ENCODE data around the gene PI4KB. TPM values are rescaled to one million over a fixed set of nuclear protein-coding genes. Genes with fewer than 3 reads are reported as not detected.

PI4KB gene
- total and polyA plus RNA-seq, 9 of the 15 experiments (the other 6 are each of a cell fraction or from before 2014, with no cell fraction given): 3.1 to 65.4 (median 45.1) TPM

DNA sequence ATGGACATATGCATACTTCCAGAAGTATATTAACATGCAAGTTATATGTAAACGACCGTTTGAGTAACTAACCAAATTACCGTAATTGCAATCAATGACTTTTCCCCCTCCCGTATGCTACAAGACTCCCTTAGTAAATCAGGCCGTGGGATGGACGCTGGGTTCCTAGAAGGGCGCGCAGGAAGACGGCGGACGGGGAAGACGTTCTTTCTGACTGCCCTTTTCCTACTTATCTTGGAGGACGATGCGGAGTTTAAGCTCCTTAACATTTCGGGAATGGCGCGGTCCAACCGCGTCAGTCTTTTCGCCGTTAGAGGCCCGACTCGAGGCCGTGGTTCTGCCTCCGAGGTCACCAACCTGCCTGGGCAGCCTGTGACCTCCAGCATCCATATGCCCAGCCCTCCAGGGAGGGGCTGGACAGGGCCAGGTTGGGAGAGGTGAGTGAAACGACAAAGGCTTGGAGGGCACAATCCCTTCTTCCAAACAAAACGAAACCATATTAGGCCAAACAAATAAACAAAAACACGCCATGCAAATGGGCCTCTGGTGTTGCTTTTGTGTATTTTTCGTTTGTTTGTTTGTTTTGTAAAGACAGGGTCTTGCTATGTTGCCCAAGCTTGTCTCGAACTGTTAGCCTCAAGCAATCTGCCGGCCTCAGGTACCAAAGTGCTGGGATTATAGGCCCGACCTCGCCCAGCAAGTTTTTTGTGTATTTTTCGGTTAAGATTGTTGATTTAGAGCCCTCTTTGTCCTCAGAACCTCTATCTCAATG, 873 bp upstream of the PI4KB start (continued):
- TF ChIP-seq RBFOX2 (IDR thresholded peaks at IDR 0.05; ENCODE audit: low read depth, low read length) (peak; percentile 9; the same call in 1 of the 2 replicates), CREM (IDR thresholded peaks at IDR 0.05; ENCODE audit: low read depth) (peak; percentile 85), L3MBTL2 (IDR thresholded peaks at IDR 0.05) (peak; percentile 50), ASH1L (IDR thresholded peaks at IDR 0.05; ENCODE audit: borderline replicate concordance, low read depth, partially characterized antibody) (no peak), HDAC2 (IDR thresholded peaks at IDR 0.05) (no peak), ZBTB2 (IDR thresholded peaks at IDR 0.05) (no peak), NR2C1 (IDR thresholded peaks at IDR 0.05) (peak; percentile 74), NR2C1 (tag; IDR thresholded peaks at IDR 0.05) (peak; percentile 68), RCOR1 (IDR thresholded peaks at IDR 0.05; ENCODE audit: borderline replicate concordance in 1 of 2, low read depth in 2 of 2, low read length in 2 of 2) (no peak), ETV5 (CRISPR knock-in tag; IDR thresholded peaks at IDR 0.05; ENCODE audit: low read depth) (0 out of 2 replicates have a peak, but pooled peaks have one; percentile 25)
- TF ChIP-seq, protein P1, sequence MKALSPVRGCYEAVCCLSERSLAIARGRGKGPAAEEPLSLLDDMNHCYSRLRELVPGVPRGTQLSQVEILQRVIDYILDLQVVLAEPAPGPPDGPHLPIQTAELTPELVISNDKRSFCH (CRISPR knock-in tag; IDR thresholded peaks at IDR 0.05): no peak
- TF ChIP-seq, protein P1 (tag; IDR thresholded peaks at IDR 0.05): peak; percentile 68; the same call in 1 of the 2 replicates
- TF ChIP-seq, protein P2, sequence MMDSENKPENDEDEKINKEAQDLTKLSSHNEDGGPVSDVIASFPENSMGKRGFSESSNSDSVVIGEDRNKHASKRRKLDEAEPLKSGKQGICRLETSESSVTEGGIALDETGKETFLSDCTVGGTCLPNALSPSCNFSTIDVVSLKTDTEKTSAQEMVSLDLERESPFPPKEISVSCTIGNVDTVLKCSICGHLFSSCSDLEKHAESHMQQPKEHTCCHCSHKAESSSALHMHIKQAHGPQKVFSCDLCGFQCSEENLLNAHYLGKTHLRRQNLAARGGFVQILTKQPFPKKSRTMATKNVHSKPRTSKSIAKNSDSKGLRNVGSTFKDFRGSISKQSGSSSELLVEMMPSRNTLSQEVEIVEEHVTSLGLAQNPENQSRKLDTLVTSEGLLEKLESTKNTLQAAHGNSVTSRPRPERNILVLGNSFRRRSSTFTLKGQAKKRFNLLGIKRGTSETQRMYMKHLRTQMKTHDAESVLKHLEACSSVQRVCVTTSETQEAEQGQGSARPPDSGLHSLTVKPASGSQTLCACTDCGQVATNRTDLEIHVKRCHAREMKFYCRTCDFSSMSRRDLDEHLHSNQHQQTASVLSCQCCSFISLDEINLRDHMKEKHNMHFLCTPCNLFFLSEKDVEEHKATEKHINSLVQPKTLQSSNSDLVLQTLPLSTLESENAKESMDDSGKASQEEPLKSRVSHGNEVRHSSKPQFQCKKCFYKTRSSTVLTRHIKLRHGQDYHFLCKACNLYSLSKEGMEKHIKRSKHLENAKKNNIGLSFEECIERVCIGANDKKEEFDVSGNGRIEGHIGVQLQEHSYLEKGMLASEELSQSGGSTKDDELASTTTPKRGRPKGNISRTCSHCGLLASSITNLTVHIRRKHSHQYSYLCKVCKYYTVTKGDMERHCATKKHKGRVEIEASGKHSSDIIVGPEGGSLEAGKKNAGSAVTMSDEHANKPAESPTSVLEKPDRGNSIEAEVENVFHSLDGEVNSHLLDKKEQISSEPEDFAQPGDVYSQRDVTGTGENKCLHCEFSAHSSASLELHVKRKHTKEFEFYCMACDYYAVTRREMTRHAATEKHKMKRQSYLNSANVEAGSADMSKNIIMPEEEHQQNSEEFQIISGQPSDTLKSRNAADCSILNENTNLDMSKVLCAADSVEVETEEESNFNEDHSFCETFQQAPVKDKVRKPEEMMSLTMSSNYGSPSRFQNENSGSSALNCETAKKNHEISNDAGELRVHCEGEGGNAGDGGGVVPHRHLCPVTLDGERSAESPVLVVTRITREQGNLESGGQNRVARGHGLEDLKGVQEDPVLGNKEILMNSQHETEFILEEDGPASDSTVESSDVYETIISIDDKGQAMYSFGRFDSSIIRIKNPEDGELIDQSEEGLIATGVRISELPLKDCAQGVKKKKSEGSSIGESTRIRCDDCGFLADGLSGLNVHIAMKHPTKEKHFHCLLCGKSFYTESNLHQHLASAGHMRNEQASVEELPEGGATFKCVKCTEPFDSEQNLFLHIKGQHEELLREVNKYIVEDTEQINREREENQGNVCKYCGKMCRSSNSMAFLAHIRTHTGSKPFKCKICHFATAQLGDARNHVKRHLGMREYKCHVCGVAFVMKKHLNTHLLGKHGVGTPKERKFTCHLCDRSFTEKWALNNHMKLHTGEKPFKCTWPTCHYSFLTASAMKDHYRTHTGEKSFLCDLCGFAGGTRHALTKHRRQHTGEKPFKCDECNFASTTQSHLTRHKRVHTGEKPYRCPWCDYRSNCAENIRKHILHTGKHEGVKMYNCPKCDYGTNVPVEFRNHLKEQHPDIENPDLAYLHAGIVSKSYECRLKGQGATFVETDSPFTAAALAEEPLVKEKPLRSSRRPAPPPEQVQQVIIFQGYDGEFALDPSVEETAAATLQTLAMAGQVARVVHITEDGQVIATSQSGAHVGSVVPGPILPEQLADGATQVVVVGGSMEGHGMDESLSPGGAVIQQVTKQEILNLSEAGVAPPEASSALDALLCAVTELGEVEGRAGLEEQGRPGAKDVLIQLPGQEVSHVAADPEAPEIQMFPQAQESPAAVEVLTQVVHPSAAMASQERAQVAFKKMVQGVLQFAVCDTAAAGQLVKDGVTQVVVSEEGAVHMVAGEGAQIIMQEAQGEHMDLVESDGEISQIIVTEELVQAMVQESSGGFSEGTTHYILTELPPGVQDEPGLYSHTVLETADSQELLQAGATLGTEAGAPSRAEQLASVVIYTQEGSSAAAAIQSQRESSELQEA (IDR thresholded peaks at IDR 0.05; ENCODE audit: low read depth): peak; percentile 57
